ENCODE measurements around the gene CAMTA1. TPM values are rescaled to one million over a fixed set of nuclear protein-coding genes. Genes with fewer than 3 reads are reported as not detected.

The CAMTA1 gene
- polyA plus RNA-seq, 1 donor (not counting 4 experiments of a cell fraction or from before 2014, with no cell fraction given) = 51.4 TPM

- no peak overlapping the region for H3K9ac ChIP-seq (ENCODE audit: control insufficient read depth, extremely low read depth, insufficient read depth, low read length)
- no peaks in the 10 kb centered on the region for H3K9me1 ChIP-seq (ENCODE audit: control insufficient read depth, extremely low read depth, insufficient read depth, low read length)
- no peaks in the 10 kb centered on the region for H4K20me1 ChIP-seq (ENCODE audit: control insufficient read depth, extremely low read depth, insufficient read depth, low read length)
- DNase-seq (ENCODE audit: low read depth, low spot score) = no peak
- H3K4me3 ChIP-seq (ENCODE audit: control insufficient read depth in 2 of 3, extremely low read depth in 1 of 3, insufficient read depth in 2 of 3, low read depth in 1 of 3, low read length in 3 of 3) = no peak overlapping the region
- H3K4me1 ChIP-seq (ENCODE audit: control insufficient read depth, extremely low read depth, insufficient read depth, low read length) = peaks cover 22% of the 10 kb centered on the region
- H3K36me3 ChIP-seq (ENCODE audit: control insufficient read depth in 2 of 2, extremely low read depth in 1 of 2, insufficient read depth in 2 of 2, low read length in 2 of 2) = no peaks in the 10 kb centered on the region
- H3K27ac ChIP-seq (ENCODE audit: control insufficient read depth, insufficient read depth, low read length) = no peak overlapping the region
- no peak overlapping the region for H2AFZ ChIP-seq (ENCODE audit: control insufficient read depth, low read length)
- H3K27me3 ChIP-seq (ENCODE audit: control insufficient read depth, extremely low read depth, insufficient read depth, low read length) = no peaks in the 10 kb centered on the region
- no peak for FAIRE-seq
- H3K9me3 ChIP-seq (ENCODE audit: control insufficient read depth, low read depth, low read length) = peaks cover 5% of the 10 kb centered on the region
- H3K4me2 ChIP-seq (ENCODE audit: control insufficient read depth, extremely low read depth, insufficient read depth, low read depth, low read length) = no peak overlapping the region
- no peak for TF ChIP-seq EZH2 (IDR thresholded peaks at IDR 0.05; ENCODE audit: low read length)
- TF ChIP-seq CTCF (optimal IDR thresholded peaks at IDR 0.05 in 1 of 3, IDR thresholded peaks at IDR 0.05 in 1 of 3, conservative IDR thresholded peaks at IDR 0.05 in 1 of 3; ENCODE audit: extremely low read depth in 1 of 3, insufficient read depth in 2 of 3, low read length in 3 of 3) = no peak
- dilution Hi-C loops (cut with MboI; ENCODE audit: extremely low pct_ligation_motif_present, low sequenced_read_pairs) = no loop called here
- no peaks in the 10 kb centered on the region for H3K79me2 ChIP-seq (ENCODE audit: control insufficient read depth, insufficient read depth, low read length)
Observed at GRCh38 chr1:7268983-7269382, 483.7 kb downstream of the CAMTA1 start.

GRCh38 chr1:7269525-7269924 lies 484.3 kb downstream of the CAMTA1 start:
- H4K20me1 ChIP-seq (ENCODE audit: control insufficient read depth, extremely low read depth, insufficient read depth, low read length) = no peaks in the 10 kb centered on the region
- dilution Hi-C loops (cut with MboI; ENCODE audit: extremely low pct_ligation_motif_present, low sequenced_read_pairs) = no loop called here
- H3K4me2 ChIP-seq (ENCODE audit: control insufficient read depth, extremely low read depth, insufficient read depth, low read depth, low read length) = no peak overlapping the region
- no peaks in the 10 kb centered on the region for H3K79me2 ChIP-seq (ENCODE audit: control insufficient read depth, insufficient read depth, low read length)
- H2AFZ ChIP-seq (ENCODE audit: control insufficient read depth, low read length) = no peak overlapping the region
- H3K27me3 ChIP-seq (ENCODE audit: control insufficient read depth, extremely low read depth, insufficient read depth, low read length) = no peaks in the 10 kb centered on the region
- H3K9me3 ChIP-seq (ENCODE audit: control insufficient read depth, low read depth, low read length) = peaks cover 5% of the 10 kb centered on the region
- no peak for DNase-seq (ENCODE audit: low read depth, low spot score)
- H3K9ac ChIP-seq (ENCODE audit: control insufficient read depth, extremely low read depth, insufficient read depth, low read length) = no peak overlapping the region
- no peaks in the 10 kb centered on the region for H3K9me1 ChIP-seq (ENCODE audit: control insufficient read depth, extremely low read depth, insufficient read depth, low read length)
- no peak for TF ChIP-seq CTCF (optimal IDR thresholded peaks at IDR 0.05 in 1 of 3, IDR thresholded peaks at IDR 0.05 in 1 of 3, conservative IDR thresholded peaks at IDR 0.05 in 1 of 3; ENCODE audit: extremely low read depth in 1 of 3, insufficient read depth in 2 of 3, low read length in 3 of 3)
- TF ChIP-seq EZH2 (IDR thresholded peaks at IDR 0.05; ENCODE audit: low read length) = no peak
- FAIRE-seq = no peak
- no peaks in the 10 kb centered on the region for H3K36me3 ChIP-seq (ENCODE audit: control insufficient read depth in 2 of 2, extremely low read depth in 1 of 2, insufficient read depth in 2 of 2, low read length in 2 of 2)
- H3K4me1 ChIP-seq (ENCODE audit: control insufficient read depth, extremely low read depth, insufficient read depth, low read length) = peaks cover 18% of the 10 kb centered on the region
- no peak overlapping the region for H3K27ac ChIP-seq (ENCODE audit: control insufficient read depth, insufficient read depth, low read length)
- H3K4me3 ChIP-seq (ENCODE audit: control insufficient read depth in 2 of 3, extremely low read depth in 1 of 3, insufficient read depth in 2 of 3, low read depth in 1 of 3, low read length in 3 of 3) = no peak overlapping the region

Measured in keratinocyte (primary cell).